H1 (cell line): ENCODE measurements around the gene LTN1. TPM values are rescaled to one million over a fixed set of nuclear protein-coding genes. Genes with fewer than 3 reads are reported as not detected.

ENCODE experiments used
- CTCF ChIA-PET: fragments of 300-600 bp; sonication (Branson Sonifier 250); formaldehyde crosslinking; loops from one replicate; lab custom pipeline; 2021; ENCODE audit not compliant: partially characterized antibody; lab: Charles Lee
- POLR2A ChIA-PET: fragments of 300-600 bp; sonication (Branson Sonifier 250); formaldehyde crosslinking; loops from one replicate; lab custom pipeline; 2021; ENCODE audit warnings: inconsistent platforms; ENCODE audit not compliant: partially characterized antibody; lab: Charles Lee
- DNase-seq, 2 experiments: peaks; one replicate each; pipeline versions ENCODE4 v3.0.0 to v3.0.0-alpha.2; 2010 to 2022; ENCODE audit warnings: low spot score in 2 of 2, low read depth in 1 of 2, mixed read lengths in 1 of 2
- FAIRE-seq: peaks from 2 replicates; lab custom pipeline; 2011; peaks lifted over from hg19 to GRCh38; lab: Jason Lieb, UNC
- H2AFZ ChIP-seq: 2 replicates; pipeline ENCODE4 v1.8.1; 2012; ENCODE audit warnings: low read length, inconsistent platforms
- H2AK5ac ChIP-seq: 2 replicates; pipeline ENCODE4 v1.6.1; 2013; ENCODE audit warnings: low read depth, low read length
- H2BK120ac ChIP-seq: replicated peaks from 2 replicates; pipeline ENCODE3; 2013; ENCODE audit warnings: low read depth, low read length, inconsistent platforms
- H2BK12ac ChIP-seq: 2 replicates; pipeline ENCODE4 v1.6.1; 2013; ENCODE audit warnings: low read depth, low read length
- H2BK15ac ChIP-seq: 2 replicates; pipeline ENCODE4 v1.6.1; 2013; ENCODE audit warnings: low read length
- H2BK20ac ChIP-seq: 2 replicates; pipeline ENCODE4 v1.6.1; 2013; ENCODE audit warnings: low read length
- H2BK5ac ChIP-seq: 2 replicates; pipeline ENCODE4 v1.6.1; 2013; ENCODE audit warnings: low read depth, low read length
- H3K14ac ChIP-seq: 2 replicates; pipeline ENCODE4 v1.6.1; 2013; ENCODE audit warnings: inconsistent platforms; ENCODE audit not compliant: insufficient read length
- H3K18ac ChIP-seq: 2 replicates; pipeline ENCODE4 v1.6.1; 2013; ENCODE audit warnings: low read length; ENCODE audit errors: extremely low read depth
- H3K23ac ChIP-seq: 2 replicates; pipeline ENCODE4 v1.6.1; 2013; ENCODE audit warnings: inconsistent platforms; ENCODE audit not compliant: insufficient read length
- H3K23me2 ChIP-seq: 2 replicates; pipeline ENCODE4 v1.6.1; 2013; ENCODE audit warnings: low read depth, low read length
- H3K27ac ChIP-seq: 2 replicates; pipeline ENCODE4 v1.6.1; 2011; ENCODE audit warnings: low read depth, low read length, inconsistent platforms
- H3K27me3 ChIP-seq, 4 experiments: replicated peaks in 1 of 4; 1 replicate in 1 of 4; 2 replicates in 3 of 4; pipeline versions ENCODE4 v1.6.1 to v1.8.1; 2011 to 2013; ENCODE audit warnings: low read length in 3 of 4, mild to moderate bottlenecking in 3 of 4, inconsistent platforms in 2 of 4, mixed read lengths in 2 of 4, moderate library complexity in 1 of 4; ENCODE audit not compliant: control insufficient read depth in 3 of 4, insufficient read depth in 3 of 4; ENCODE audit errors: extremely low read depth in 1 of 4
- H3K36me3 ChIP-seq, 4 experiments: 2 replicates each; pipeline versions ENCODE4 v1.6.1 to v1.8.1; 2011 to 2013; ENCODE audit warnings: mild to moderate bottlenecking in 4 of 4, low read length in 3 of 4, moderate library complexity in 2 of 4, control low read depth in 1 of 4, inconsistent platforms in 1 of 4; ENCODE audit not compliant: insufficient read depth in 4 of 4, control insufficient read depth in 2 of 4
- H3K4ac ChIP-seq: replicated peaks from 2 replicates; pipeline ENCODE3; 2013; ENCODE audit warnings: low read length, low read depth, mixed read lengths, inconsistent platforms; ENCODE audit not compliant: insufficient read length
- H3K4me1 ChIP-seq, 4 experiments: replicated peaks in 1 of 4; 1 replicate in 1 of 4; 2 replicates in 3 of 4; pipeline versions ENCODE4 v1.6.1 to v1.8.1; 2011 to 2013; ENCODE audit warnings: low read length in 3 of 4, inconsistent platforms in 2 of 4, mixed read lengths in 1 of 4; ENCODE audit not compliant: insufficient read depth in 4 of 4, control insufficient read depth in 3 of 4
- H3K4me2 ChIP-seq, 2 experiments: 2 replicates each; pipeline versions ENCODE4 v1.6.1 to v1.8.1; 2011 to 2013; ENCODE audit warnings: low read depth in 2 of 2, low read length in 2 of 2, control low read depth in 1 of 2, inconsistent platforms in 1 of 2, mild to moderate bottlenecking in 1 of 2; ENCODE audit not compliant: insufficient read depth in 1 of 2
- H3K4me3 ChIP-seq, 4 experiments: fragments of 200-600, 300-600 bp in 1 of 4; sonication (generic), shearing (Covaris generic), sonication (Bioruptor Twin) in 1 of 4; 2 replicates each; pipeline versions ENCODE4 v1.5.1 to v1.8.1; 2011 to 2016; ENCODE audit warnings: low read length in 4 of 4, low read depth in 3 of 4, control low read depth in 2 of 4, inconsistent platforms in 2 of 4, mild to moderate bottlenecking in 2 of 4, mixed read lengths in 1 of 4, moderate library complexity in 1 of 4; ENCODE audit not compliant: insufficient read depth in 2 of 4; ENCODE audit errors: extremely low read depth in 1 of 4
- H3K56ac ChIP-seq: replicated peaks from 2 replicates; pipeline ENCODE3; 2013; ENCODE audit warnings: low read depth, mild to moderate bottlenecking, mixed read lengths, low read length, inconsistent platforms; ENCODE audit not compliant: insufficient read length
- H3K79me1 ChIP-seq: 2 replicates; pipeline ENCODE4 v1.6.1; 2013; ENCODE audit warnings: low read depth, low read length, control low read depth
- H3K79me2 ChIP-seq, 2 experiments: 2 replicates each; pipeline versions ENCODE4 v1.6.1 to v1.8.1; 2012 to 2013; ENCODE audit warnings: low read length in 2 of 2, mild to moderate bottlenecking in 2 of 2, inconsistent platforms in 1 of 2; ENCODE audit not compliant: insufficient read depth in 2 of 2, control insufficient read depth in 1 of 2
- H3K9ac ChIP-seq, 4 experiments: replicated peaks in 1 of 4; 1 replicate in 1 of 4; 2 replicates in 3 of 4; pipeline versions ENCODE4 v1.6.1 to v1.8.1; 2011 to 2013; ENCODE audit warnings: low read depth in 3 of 4, low read length in 3 of 4, control low read depth in 2 of 4, mild to moderate bottlenecking in 2 of 4, moderate library complexity in 2 of 4, inconsistent platforms in 1 of 4; ENCODE audit errors: extremely low read depth in 1 of 4
- H3K9me3 ChIP-seq, 2 experiments: 2 replicates each; pipeline versions ENCODE4 v1.6.1 to v1.8.1; 2012 to 2013; ENCODE audit warnings: mild to moderate bottlenecking in 2 of 2, moderate library complexity in 2 of 2, control low read depth in 1 of 2, inconsistent platforms in 1 of 2, low read depth in 1 of 2, low read length in 1 of 2, mixed read lengths in 1 of 2; ENCODE audit not compliant: insufficient read depth in 2 of 2
- H4K20me1 ChIP-seq, 2 experiments: replicated peaks in 1 of 2; 2 replicates each; pipeline versions ENCODE3 to v1.8.1; 2011 to 2013; ENCODE audit warnings: inconsistent platforms in 2 of 2, low read length in 2 of 2, mild to moderate bottlenecking in 1 of 2; ENCODE audit not compliant: insufficient read depth in 2 of 2, control insufficient read depth in 1 of 2
- H4K5ac ChIP-seq: 2 replicates; pipeline ENCODE4 v1.6.1; 2013; ENCODE audit warnings: low read length, low read depth, mixed read lengths, inconsistent platforms; ENCODE audit not compliant: insufficient read length
- H4K8ac ChIP-seq: 2 replicates; pipeline ENCODE4 v1.8.0; 2013; ENCODE audit warnings: mild to moderate bottlenecking, moderate library complexity, low read length, inconsistent platforms; ENCODE audit not compliant: insufficient read depth; ENCODE audit errors: extremely low read depth
- H4K91ac ChIP-seq: replicated peaks from 2 replicates; pipeline ENCODE3; 2013; ENCODE audit warnings: low read length, mixed read lengths, inconsistent platforms; ENCODE audit not compliant: insufficient read length
- BACH1 ChIP-seq: IDR thresholded peaks from 2 replicates; pipeline ENCODE4 v1.6.1; 2012; ENCODE audit warnings: low read length, improper control_type of control experiment
- CBX8 ChIP-seq: fragments of 300-800, 300-1000 bp; sonication (generic); IDR thresholded peaks from 2 replicates; pipeline ENCODE4 v1.7.1; 2016; ENCODE audit warnings: low read depth, low read length, borderline replicate concordance
- CEBPB ChIP-seq: IDR thresholded peaks from 2 replicates; pipeline ENCODE4 v1.6.1; 2012; ENCODE audit warnings: low read depth, low read length
- E2F6 ChIP-seq: IDR thresholded peaks from 2 replicates; pipeline ENCODE4 v1.6.1; 2012; ENCODE audit warnings: inconsistent platforms
- GABPA ChIP-seq: IDR thresholded peaks from 2 replicates; pipeline ENCODE4 v1.6.1; 2011; ENCODE audit warnings: mild to moderate bottlenecking, low read length, moderate library complexity, borderline replicate concordance; ENCODE audit not compliant: insufficient read depth
- GTF2F1 ChIP-seq: IDR thresholded peaks from 2 replicates; pipeline ENCODE4 v1.6.1; 2012; ENCODE audit warnings: low read depth, low read length, improper control_type of control experiment, borderline replicate concordance
- KDM1A ChIP-seq: fragments of 200-600, 300-600 bp; sonication (generic); IDR thresholded peaks from 2 replicates; pipeline ENCODE4 v1.7.1; 2016; ENCODE audit warnings: mild to moderate bottlenecking, low read length, borderline replicate concordance
- RAD21 ChIP-seq, 2 experiments: IDR thresholded peaks in 1 of 2; conservative IDR thresholded peaks in 1 of 2; 2 replicates each; pipeline ENCODE4 v1.6.1; 2011; ENCODE audit warnings: low read depth in 2 of 2, low read length in 2 of 2, improper control_type of control experiment in 1 of 2, inconsistent platforms in 1 of 2, mild to moderate bottlenecking in 1 of 2, moderate library complexity in 1 of 2
- SIRT6 ChIP-seq: IDR thresholded peaks from one replicate; pipeline ENCODE4 v1.7.1; 2012; ENCODE audit warnings: low read length, inconsistent platforms
- SP4 ChIP-seq: IDR thresholded peaks from 2 replicates; pipeline ENCODE4 v1.6.1; 2012; ENCODE audit warnings: low read length, inconsistent platforms
- TAF7 ChIP-seq: optimal IDR thresholded peaks from 2 replicates; pipeline ENCODE3; 2011; ENCODE audit warnings: low read depth, mild to moderate bottlenecking, inconsistent platforms, low read length, moderate library complexity, borderline replicate concordance
- TBP ChIP-seq: IDR thresholded peaks from 2 replicates; pipeline ENCODE4 v1.6.1; 2011; ENCODE audit warnings: low read depth, low read length, improper control_type of control experiment
- TCF12 ChIP-seq: IDR thresholded peaks from 2 replicates; pipeline ENCODE4 v1.6.1; 2011; ENCODE audit warnings: low read depth, mild to moderate bottlenecking, low read length
- TEAD4 ChIP-seq: IDR thresholded peaks from 2 replicates; pipeline ENCODE4 v1.6.1; 2012; ENCODE audit warnings: low read depth, low read length, inconsistent platforms, mixed read lengths
- WGBS, 2 experiments: shearing (Covaris generic) in 1 of 2; methylation state at CpG; one replicate each; pipeline versions ENCODE4 v1.1.6 to v1.1.7; 2013 to 2015; ENCODE audit warnings: low lambda C conversion rate in 2 of 2, mixed read lengths in 2 of 2, inconsistent platforms in 1 of 2, low coverage in 1 of 2, missing lambda C conversion rate in 1 of 2; ENCODE audit not compliant: insufficient replicate concordance in 2 of 2, insufficient coverage in 1 of 2, insufficient read length in 1 of 2; ENCODE audit errors: extremely low coverage in 1 of 2, missing lambda C conversion rate in 1 of 2; 5-methylcytosine and 5-hydroxymethylcytosine counted together
- polyA plus RNA-seq, 7 experiments: library from polyadenylated mRNA; depleted of rRNA in 3 of 7; stranded (reverse) in 5 of 7; unstranded in 2 of 7; fragments of >200 nt in 5 of 7; fragments of 200-250 nt in 2 of 7; gene quantifications; 1 replicate in 5 of 7; 2 replicates in 1 of 7; 4 replicates in 1 of 7; pipeline versions ENCODE4 v1.2.1 to v1.2.3, GENCODE V29; 2011 to 2013; ENCODE audit warnings: missing spikeins in 2 of 7, mixed read lengths in 2 of 7
- total RNA-seq: library from RNA; stranded (reverse); fragmentation: NEBNext Ultra II Directional; extraction: Animal tissue kit (Norgen Biotek cat#: 25700); gene quantifications from 2 replicates; pipeline ENCODE4 v1.2.1, GENCODE V29; 2021

Gene LTN1
- total and polyA plus RNA-seq, 2 of the 8 experiments (the other 6 are each of a cell fraction or from before 2014, with no cell fraction given) = 3.2 to 23.5 TPM

GRCh38 chr21:28900481-28900880 is 92.2 kb downstream of the LTN1 start:
- H3K27me3 ChIP-seq = no peaks in the 10 kb centered on the region; a peak in 1 of 7 replicates
- no peak overlapping the region for H2BK5ac ChIP-seq
- H3K36me3 ChIP-seq = no peaks in the 10 kb centered on the region
- 0 out of 4 replicates have a peak, but pooled peaks cover 0 to 3% of the 10 kb centered on the region in 2 experiments for H3K9me3 ChIP-seq
- no peak overlapping the region for H2BK12ac ChIP-seq
- H3K23me2 ChIP-seq = no peaks in the 10 kb centered on the region
- no peak overlapping the region for H2AFZ ChIP-seq
- CTCF ChIA-PET = no interaction called here
- no peak overlapping the region for H2BK120ac ChIP-seq
- no peak overlapping the region for H4K91ac ChIP-seq
- DNase-seq = no peak
- H3K27ac ChIP-seq = no peak overlapping the region
- no peak for FAIRE-seq
- H3K79me2 ChIP-seq = no peaks in the 10 kb centered on the region
- H3K4me2 ChIP-seq = no peak overlapping the region
- H3K18ac ChIP-seq = no peak overlapping the region
- H3K4ac ChIP-seq = no peak overlapping the region
- H3K79me1 ChIP-seq = no peaks in the 10 kb centered on the region
- no peak overlapping the region for H3K4me3 ChIP-seq
- H4K20me1 ChIP-seq = no peaks in the 10 kb centered on the region
- no peak overlapping the region for H2BK15ac ChIP-seq
- H2AK5ac ChIP-seq = no peak overlapping the region
- H4K8ac ChIP-seq = no peak overlapping the region
- H3K9ac ChIP-seq = no peak overlapping the region
- no peak overlapping the region for H3K56ac ChIP-seq
- 82% methylated on average over 2 of the region's 2 CpGs; no CpG with 5 or more reads in 1 of the 2 experiments for WGBS, 2 experiments
- no peak overlapping the region for H3K14ac ChIP-seq
- no peak overlapping the region for H3K23ac ChIP-seq
- no peak overlapping the region for H2BK20ac ChIP-seq
- no peak overlapping the region for H4K5ac ChIP-seq
- POLR2A ChIA-PET = interaction anchor here (1.2 kb wide), 1 partner anchor 10 kb away, joined by 4 read pairs; no protein-coding TSS in a partner anchor
- no peaks in the 10 kb centered on the region for H3K4me1 ChIP-seq
- TF ChIP-seq GABPA (no peak), CEBPB (no peak), TAF7 (no peak), RAD21 (IDR thresholded peaks at IDR 0.05 in 1 of 2, conservative IDR thresholded peaks at IDR 0.05 in 1 of 2; ENCODE audit: low read depth in 2 of 2, low read length in 2 of 2) (no peak), CBX8 (no peak), SIRT6 (no peak), TCF12 (no peak), TBP (no peak), BACH1 (no peak), KDM1A (no peak), GTF2F1 (no peak), E2F6 (no peak), TEAD4 (no peak), SP4 (no peak)
